Stimulated activated CD8-positive, alpha-beta memory T cell treated with anti-CD3 and anti-CD28 coated beads, Interleukin-2, amount 100 ng/mL, for 48 hours (primary cell): ENCODE measurements around the gene CALML5.
"Not testable (repeated sequence)": the region's sequence is repeated elsewhere in the genome, so short reads cannot be mapped to it uniquely, and the experiment has no call there.

ENCODE experiments used
- DNase-seq, 2 donors: peaks; one replicate each; pipeline ENCODE4 v3.0.0-alpha.2; 2020; ENCODE audit warnings: low read depth in 2 of 2

Gene CALML5

DNA sequence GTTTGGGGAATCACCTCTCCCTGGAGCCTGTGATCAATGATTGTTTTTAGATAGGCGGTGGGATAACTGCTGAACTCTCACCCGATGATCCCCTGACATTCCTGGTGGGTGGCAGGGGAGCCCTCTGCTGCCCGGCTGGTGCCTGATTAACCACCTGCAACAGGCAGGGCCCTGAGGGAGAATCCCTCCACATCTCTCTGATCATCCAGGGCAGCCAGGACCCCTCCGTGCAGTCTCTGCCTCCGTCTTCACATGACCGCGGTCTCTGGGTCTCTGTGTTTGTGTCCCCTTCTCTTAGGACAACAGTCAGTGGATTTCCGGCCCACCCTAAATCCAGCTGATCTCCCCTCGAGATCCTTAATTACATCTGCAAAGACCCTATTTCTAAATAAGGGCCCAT lies 17.4 kb downstream of the CALML5 start:
- no peak for DNase-seq

DNA sequence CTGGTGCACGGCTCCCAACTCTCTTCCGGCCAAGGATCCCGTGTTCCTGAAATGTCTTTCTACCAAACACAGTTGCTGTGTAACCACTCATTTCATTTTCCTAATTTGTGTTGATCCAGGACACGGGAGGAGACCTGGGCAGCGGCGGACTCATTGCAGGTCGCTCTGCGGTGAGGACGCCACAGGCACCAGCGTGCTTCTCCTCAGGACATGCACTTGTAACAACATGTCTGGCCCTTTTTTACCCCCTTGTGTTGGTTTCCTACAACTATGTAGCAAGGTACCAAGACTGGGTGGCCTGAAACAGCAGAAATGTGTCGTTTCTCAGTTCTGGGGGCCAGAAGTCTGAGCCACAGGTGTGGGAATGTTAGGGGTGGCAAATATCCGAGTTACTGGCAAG lies 18.2 kb downstream of the CALML5 start:
- no peak for DNase-seq

DNA sequence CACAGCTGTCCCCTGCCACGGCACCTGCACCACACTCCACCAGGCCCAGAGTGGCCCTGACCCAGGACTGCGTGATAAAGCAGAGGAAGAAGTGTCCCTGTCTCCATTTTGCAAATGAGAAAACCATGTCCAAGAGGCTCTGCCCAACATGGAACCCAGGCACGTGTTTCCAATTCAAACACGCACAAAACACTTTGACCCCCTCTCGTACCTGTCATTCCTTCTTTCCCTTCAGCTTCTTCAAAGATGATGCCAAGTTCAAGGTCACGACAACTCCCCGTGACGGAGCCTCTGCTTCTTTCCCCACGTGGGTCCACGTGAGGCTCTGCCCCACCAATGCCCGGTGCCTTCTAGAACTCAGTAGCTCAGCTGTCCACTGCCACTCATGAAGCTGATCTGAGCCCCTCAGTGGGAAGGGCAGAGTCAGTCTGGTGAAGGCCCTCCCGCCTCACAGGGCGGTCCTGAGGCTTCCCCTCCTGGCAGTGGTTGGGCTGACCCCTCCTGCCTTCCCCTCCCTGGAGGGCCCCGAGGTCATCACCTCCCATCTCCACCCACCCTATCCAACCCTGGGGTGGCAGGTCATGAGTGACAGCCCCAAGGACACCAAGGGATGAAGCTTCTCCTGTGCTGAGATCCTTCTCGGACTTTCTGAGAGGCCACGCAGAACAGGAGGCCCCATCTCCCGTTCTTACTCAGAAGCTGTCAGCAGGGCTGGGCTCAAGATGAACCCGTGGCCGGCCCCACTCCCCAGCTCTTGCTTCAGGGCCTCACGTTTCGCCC lies 19.0 kb downstream of the CALML5 start:
- no peak for DNase-seq

DNA sequence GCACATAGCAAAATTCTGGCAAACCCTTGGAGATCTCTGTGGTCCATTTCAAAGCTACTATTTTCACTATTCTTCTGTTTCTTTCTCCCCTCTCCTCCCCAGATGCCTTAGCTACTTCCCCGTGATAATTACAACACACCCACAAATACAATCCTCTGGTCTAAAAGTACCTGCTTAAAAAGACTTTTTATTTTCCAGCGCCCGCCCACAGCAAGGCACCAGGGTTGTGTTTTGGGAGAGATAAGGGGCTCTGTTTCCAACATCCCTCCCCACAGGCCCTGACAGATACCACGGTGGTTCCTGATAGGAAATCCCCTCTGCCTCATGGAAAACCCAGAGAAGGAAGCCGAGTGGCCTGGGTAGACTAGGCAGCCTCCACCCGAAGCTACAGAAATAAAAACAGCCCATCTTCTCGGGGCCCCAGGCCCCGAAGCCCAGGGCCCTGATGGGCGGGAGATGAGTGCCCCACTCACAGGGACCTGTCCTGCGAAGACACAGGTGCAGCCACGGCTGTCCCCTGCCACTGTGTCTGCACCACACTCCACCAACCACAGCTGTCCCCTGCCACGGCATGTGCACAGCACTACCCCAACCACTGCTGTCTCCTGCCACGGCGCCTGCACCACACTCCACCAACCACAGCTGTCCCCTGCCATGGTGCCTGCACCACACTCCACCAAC lies 19.7 kb downstream of the CALML5 start:
- no peak for DNase-seq

DNA sequence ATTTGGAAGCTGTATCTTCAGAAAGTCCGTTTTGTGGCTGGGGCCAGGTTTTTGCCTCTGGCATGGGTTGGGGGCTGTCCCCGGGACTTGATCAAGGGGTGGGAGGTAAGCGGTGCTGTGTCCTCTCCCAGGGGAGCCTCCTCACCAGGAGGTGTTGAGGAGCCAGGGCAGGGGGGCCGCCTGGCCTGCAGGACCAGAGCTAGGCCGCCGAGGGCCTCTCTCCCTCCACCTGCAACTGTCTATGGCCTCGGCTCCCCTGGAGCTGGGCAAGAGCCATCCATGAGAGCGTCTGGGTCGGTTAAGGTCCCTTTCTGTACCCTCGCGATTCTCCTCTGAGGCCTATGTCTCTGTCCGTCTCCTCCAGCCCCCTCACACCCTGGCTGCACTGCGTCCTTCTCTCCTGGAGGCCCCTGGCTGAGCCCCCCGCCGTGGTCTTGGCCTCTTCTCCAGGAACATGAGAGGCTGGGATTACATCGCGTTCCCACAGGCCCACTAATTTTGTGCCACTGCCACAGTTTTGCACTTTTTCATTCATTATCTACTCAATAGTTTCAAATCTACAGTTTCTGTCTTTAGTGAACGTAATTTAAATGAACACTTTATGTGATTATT lies 20.6 kb downstream of the CALML5 start:
- DNase-seq, result no peak

DNA sequence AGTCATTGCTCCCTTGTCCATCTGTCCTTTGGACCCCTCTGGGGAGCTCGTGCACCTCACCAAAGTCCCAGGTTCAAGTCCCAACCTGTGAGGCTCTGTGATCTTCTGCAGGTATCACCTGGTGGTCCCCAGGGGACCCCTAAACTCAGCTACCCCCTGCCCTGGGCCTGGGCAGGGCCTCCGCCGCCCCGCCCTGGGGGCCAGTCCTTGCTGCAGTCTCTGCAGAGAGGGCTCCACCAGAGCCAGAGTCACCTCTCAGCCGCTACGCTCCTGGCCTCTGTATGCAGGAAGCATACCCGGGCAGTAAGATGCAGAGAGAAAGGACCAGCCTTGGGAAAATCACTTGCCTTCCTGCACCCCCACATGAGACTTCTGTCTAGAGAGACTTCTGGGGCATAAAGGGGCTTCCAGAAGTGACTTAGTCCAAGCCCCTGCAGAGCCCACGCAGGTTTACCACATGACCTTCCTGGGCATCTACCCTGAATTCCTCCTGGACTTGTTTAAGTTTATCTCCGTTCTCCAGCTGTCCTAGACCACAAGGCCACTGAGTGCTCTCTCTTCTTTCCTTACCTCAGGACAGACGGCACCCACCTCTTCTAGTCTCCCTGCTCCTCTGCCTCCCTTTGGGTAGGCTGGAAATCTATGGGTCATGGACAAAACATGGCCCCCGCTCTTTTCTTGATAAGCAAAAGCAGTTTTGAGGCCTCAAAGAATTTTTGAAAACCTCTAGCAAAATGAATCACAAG lies 21.2 kb downstream of the CALML5 start:
- DNase-seq, result no peak

DNA sequence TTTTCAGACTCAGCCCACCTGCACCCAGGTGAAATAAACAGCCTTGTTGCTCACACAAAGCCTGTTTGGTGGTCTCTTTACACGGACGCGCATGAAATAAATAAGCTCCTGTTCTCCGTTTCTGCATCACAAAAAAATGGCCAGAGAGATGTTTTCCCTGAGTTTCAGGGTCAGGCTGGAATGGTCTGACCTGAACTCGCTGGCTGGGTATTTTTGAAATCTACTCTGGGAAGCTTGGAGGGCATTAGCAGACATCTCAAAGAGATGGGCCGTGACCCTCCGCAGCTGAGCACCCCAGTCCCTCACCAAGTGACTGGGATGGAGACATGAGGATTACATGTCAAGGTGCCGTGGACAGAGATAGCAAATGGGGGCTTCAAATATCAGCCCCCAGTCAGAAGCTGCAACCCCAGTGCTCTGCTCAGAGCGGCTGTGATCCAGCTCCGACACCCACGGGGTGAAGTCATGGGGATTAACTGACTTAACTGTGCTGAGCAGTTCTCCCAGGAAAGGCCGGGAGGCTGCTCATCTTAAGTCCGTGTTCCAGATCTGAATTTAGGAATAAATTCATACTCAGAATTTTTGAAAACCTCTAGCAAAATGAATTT lies 22.3 kb downstream of the CALML5 start:
- DNase-seq, result no peak

DNA sequence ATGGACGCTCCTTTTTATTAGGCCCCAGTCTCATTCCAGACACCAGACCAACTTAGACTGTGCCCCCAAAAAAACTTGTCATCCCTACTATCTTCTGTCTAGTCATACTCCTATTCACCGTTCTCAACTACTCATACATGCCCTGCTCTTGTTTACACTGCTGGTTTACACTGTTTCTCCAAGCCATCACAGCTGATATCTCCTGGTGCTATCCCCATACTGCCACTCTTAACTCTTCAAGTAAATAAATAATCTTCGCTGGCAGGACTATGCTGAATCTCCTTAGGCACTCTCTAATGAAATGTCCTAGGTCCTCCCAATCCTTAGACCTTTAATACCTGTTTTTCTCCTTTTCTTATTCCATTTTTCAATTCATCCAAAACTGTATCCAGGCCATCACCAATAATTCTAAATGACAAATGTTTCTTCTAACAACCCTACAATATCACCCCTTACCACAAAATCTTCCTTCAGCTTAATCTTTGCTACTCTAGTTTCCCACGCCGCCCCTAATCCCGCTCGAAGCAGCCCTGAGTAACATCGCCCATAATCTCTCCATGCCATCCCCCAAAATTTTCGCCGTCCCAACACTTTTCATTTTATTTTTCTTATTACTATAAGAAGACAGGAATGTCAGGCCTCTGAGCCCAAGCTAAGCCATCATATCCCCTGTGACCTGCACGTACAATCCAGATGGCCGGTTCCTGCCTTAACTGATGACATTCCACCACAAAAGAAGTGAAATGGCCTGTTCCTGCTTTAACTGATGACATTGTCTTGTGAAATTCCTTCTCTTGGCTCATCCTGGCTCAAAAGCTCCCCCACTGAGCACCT lies 23.2 kb downstream of the CALML5 start:
- not testable (repeated sequence) for DNase-seq

DNA sequence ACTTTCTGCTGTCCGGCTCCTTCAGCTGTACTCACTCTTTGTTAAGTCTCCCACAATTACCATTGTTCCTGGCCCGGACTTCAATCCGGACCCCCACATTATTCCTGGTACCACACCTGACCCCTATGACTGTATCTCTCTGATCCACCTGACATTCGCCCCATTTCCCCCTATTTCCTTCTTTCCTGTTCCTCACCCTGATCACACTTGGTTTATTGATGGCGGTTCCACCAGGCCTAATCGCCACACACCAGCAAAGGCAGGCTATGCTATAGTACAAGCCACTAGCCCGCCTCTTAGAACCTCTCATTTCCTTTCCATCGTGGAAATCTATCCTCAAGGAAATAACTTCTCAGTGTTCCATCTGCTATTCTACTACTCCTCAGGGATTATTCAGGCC lies 24.3 kb downstream of the CALML5 start:
- not testable (repeated sequence) for DNase-seq

DNA sequence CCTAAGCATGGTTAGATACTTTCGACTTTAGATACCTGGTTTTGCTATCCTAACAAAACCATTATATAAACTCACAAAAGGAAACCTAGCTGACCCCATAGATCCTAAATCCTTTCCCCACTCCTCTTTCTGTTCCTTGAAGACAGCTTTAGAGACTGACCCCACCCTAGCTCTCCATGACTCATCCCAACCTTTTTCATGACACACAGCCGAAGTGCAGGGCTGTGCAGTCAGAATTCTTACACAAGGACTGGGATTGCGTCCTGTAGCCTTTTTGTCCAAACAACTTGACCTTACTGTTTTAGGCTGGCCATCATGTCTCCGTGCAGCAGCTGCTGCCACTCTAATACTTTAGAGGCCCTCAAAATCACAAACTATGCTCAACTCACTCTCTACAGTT lies 24.7 kb downstream of the CALML5 start:
- DNase-seq, result not testable (repeated sequence)

DNA sequence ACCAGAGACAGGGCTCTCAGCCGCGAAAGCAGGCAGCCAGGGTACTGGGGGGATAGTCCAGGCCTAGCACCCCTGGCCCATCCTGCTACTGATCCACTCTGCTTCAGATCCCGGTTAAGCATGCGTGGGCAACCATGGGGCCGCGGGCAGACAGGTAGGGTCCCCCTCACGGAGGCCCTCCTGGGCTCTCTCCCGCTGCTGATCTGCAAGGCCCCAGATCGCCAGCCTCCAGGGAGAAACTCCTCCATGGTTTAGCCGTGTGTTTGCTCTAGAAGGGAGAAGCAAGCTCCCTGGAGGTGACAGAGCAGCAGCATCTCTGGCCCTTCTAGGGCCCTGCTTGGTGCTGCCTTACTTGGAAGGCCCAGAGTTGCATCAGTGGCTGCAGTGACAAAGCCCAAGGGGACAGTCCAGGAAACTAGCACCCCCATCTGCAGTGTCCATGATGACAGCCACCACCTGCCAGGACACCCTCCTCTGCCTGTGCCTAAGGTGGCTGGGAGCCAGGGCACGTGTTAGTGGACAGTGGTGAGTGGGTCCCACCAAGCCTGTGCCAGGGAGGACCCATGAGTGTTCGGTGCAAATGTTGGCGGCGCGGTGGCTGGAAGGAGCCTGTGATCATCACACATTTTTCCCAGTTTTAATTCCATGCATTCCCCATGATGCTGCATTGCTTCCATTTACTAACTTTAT lies 29.2 kb downstream of the CALML5 start:
- DNase-seq, result no peak

DNA sequence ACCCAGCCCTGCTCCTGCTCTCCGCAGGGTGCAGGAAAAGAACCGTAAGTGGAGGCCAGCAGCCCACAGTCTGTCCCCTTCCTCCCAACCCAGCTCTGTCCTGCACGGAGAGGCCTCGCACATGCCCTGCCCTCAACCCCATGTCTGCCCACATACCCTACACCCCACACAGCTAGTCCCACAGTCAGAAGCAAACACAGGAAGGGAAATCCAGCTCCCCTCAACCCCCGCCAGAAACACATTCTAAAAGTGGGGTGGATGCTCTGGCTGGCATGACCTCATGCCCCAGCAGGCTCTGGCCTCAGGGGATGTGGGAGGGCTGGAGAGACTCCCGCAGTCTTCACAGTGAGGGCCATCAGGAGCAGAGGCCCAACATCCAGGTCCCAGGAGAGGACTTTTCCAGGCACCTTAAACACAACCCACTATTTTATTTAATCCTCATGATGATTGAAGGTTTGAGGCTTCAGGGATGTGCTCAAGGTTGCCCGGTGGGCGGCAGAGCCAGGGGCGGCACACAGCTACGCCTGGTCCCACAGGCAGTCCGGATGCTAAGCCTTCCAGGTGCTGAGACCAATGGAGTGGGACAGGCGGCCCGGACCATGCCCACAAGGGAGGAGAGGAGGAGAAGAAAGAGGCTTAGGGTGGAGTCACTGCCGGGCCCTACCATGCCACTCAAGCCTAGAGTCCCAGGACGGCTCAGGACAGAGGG lies 29.9 kb downstream of the CALML5 start:
- DNase-seq, result no peak

DNA sequence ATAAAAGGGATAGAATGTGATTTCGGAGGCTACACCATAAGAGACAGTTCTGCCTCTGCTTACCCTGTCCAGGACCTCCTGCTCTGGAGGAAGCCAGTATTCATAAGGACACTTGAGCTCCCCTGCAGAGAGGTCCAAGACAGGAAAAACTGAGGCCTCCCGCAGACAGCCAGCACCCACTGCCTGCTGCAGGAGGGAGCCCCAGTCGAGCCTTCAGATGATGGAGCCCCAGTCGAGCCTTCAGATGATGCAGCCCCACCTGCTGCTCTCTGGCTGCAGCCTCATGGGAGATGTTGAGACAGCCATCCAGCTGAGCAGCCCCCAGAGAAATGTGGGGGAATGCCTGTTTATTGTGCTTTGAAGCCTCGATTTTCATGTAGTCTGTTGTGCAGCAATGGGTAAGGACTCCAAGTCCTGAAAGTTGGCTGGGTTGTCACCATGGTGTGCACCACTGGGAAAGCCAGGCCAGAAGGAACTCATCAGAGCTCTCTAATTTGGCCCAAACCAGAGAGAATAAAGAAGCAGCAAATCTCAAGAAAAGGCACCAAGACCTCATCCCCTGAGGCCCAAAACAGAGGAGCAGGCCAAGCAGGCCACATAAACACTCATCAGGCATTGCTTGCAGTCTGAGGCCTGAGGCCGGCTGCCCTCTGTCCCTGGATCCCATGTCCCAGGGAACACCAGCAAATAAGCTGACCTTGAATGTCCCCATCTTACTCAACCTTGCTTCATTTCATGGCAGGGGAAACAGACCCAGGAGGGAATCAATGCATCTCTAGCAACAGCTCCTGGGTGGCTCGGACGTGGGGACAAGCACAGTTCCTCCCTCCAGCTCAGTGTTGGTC lies 30.9 kb downstream of the CALML5 start:
- no peak for DNase-seq

DNA sequence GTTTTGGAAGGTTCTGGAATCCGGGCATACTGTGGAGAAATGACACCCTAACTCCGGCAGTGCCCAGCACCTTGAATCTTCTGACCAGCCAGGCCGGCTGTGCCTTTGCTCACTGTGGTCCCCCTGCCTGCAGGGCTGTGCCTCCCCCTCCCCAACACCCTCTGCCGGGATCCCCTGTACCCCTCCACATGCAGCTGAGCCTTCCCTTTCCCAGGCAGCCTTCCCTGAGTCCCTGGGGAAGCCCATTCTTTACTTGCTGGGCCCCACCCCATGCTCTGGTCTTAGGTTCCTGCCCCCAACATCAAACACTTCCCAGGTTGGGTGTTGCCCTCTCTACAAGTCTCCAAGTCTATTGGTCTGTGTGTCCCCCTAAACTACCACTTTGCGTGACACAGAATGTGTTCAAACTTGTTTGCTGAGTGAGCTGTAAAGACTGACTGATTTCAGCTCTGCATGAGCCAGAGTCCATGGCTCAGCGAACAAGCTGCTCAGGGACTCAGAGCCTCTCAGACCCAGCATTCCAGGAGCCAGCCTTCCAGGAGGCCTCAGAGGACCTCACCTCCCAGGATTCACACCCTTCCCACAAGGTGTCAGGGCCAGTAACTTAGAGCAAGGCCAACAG lies 31.6 kb downstream of the CALML5 start:
- no peak for DNase-seq

DNA sequence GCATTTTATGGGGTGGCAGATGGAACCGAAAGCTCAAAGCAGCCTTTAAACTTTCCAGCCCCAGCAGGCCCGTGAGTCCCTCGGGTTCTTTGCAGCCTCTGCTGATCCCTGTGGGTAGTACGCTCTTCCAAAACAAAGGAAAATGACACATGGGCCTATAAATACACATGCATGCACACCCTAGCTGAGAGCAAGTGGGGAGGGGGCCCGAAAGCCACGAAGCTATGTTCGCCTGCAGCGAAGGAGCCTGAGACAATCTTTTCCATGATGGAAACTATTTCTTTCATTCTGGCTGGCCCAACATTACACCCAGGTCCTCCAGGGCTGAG lies 32.2 kb downstream of the CALML5 start:
- no peak for DNase-seq

DNA sequence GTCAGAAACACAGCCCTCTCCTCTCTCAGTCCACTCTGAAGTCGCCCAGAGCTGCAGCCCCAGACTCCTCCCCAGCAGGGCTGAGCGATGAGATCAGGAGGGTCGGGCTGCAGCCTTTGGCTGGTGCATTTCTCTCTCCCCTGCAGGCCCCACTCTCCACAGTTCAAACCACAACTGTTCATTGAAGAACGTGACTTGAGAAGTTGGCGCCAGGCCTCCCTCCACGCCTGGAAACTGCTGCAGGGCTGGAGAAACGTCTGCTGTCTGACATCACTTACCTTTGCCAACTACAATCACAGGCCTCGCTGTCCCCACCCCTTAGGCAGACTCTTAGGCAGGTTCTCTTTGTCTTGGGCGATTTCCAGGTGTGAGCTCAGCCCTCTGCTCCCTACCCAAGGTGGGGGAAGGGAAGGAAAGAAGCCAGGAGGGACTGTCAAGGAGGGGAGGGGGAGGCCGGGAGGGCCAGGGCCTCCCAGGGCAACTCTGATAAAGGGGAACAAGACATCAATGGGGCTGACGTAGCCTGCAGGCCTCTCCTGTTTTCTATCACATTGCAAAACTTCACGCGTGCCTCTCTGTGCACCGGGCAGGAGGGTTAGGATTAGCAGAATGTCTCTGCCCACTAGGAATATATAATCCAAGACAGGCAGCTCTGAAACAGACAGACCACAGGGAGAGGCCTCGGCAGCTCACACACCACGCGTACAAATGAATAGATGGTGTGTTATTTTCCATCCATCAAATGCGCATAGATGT lies 32.7 kb downstream of the CALML5 start:
- no peak for DNase-seq

DNA sequence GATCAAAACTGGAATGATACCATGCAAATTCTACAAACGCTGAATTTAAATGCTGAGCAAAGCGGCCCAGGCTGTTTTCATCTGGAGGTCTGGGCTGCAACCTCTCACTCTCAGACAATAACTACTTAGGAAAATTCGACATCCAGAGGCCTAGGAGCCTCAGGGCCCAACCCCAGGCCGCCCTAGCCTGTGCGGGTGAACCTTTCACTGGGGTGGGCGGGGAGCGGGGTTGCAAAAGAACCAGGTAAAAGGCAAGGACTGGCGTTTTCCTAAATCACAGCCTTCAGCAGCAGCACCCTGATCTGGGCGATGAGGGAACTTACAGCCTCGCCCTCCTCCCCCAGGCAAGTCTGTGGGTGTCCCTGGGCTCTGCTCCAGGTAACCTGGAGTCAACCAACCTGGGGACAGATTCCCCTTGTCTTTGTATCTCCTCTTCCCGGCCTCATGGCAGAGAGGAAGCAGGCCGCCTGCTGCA lies 33.4 kb downstream of the CALML5 start:
- DNase-seq, result no peak

DNA sequence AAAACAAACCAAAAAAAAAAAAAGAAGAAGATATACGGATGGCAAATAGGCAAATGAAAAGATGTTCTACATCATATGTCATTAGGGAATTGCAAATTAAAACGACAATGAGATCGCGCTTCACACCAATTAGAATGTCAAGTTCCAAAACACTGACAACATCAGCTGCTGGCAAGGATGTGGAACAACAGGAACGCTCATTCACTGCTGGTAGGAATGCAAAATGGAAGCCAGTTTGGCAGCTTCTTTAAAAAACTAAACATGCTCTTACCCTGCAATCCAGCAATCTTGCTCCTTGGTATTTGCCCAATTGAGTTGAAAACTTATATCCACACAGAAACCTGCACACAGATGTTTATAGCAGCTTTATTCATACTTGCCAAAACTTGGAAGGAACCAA lies 34.8 kb downstream of the CALML5 start:
- no peak for DNase-seq
